C4-2B (cell line): Measurements from ENCODE around the gene INAFM1.
A peak's percentile ranks its signal among the peaks of the same experiment; 100 is the strongest.

Experiments used
- CTCF ChIP-seq: fragments of 450-650 bp; conservative IDR thresholded peaks from 2 replicates; pipeline ENCODE4 v1.5.1; 2017; ENCODE audit warnings: mild to moderate bottlenecking
- ZFX ChIP-seq: fragments of 450-650 bp; IDR thresholded peaks from 2 replicates; pipeline ENCODE4 v1.6.1; 2017

GRCh38 chr19:47243776-47244547 is 30.7 kb upstream of the INAFM1 start:
- TF ChIP-seq CTCF, result peak; percentile 89
- no peak for TF ChIP-seq ZFX
